Upper lobe of right lung (tissue), 1 donor: ENCODE results near the gene LRP1-AS. TPM values are rescaled to one million over a fixed set of nuclear protein-coding genes. Genes with fewer than 3 reads are reported as not detected.
A peak's percentile ranks its signal among the peaks of the same experiment; 100 is the strongest.

ENCODE experiments used
- ATAC-seq: fragments of 200-7000 bp; cut with Tn5 transposase; one replicate; pipeline ENCODE4 v1.9.1; 2020; ENCODE audit warnings: mild to moderate bottlenecking, moderate library complexity
- DNase-seq: peaks from one replicate; pipeline ENCODE4 v3.0.0-alpha.2; 2020
- H3K27ac ChIP-seq: fragments of 200-600 bp; one replicate; pipeline ENCODE4 v1.8.0; 2022
- H3K27me3 ChIP-seq: fragments of 200-600 bp; one replicate; pipeline ENCODE4 v1.8.0; 2022; ENCODE audit warnings: mild to moderate bottlenecking
- H3K36me3 ChIP-seq: fragments of 200-600 bp; one replicate; pipeline ENCODE4 v1.8.0; 2022
- H3K4me1 ChIP-seq: fragments of 200-600 bp; one replicate; pipeline ENCODE4 v1.8.0; 2022
- H3K4me3 ChIP-seq: fragments of 200-600 bp; one replicate; pipeline ENCODE4 v1.8.0; 2022; ENCODE audit warnings: mild to moderate bottlenecking
- H3K9me3 ChIP-seq: fragments of 200-600 bp; one replicate; pipeline ENCODE4 v1.8.0; 2022
- CTCF ChIP-seq: fragments of 200-600 bp; IDR thresholded peaks from one replicate; pipeline ENCODE4 v1.8.0; 2022; ENCODE audit warnings: antibody characterized with exemption
- intact Hi-C: fragments of 100-400 bp; cut with DNase I; formaldehyde crosslinking; loops from one replicate; pipeline ENCODE4 v1.11.0; 2022
- total RNA-seq: library from RNA; stranded (reverse); fragmentation: NEBNext Ultra II Directional; extraction: Animal tissue kit (Norgen Biotek cat#: 25700); gene quantifications from one replicate; pipeline ENCODE4 v1.2.1, GENCODE V29; 2021
- donor health status: DM: no; HTN: yes; CAD: no; lungs with severe emphysema.

The LRP1-AS gene
- total RNA-seq, 1 donor from 2014 or later = not detected

- Histone ChIP-seq H3K27ac (no peak overlapping the region), H3K27me3 (no peaks in the 10 kb centered on the region), H3K9me3 (no peaks in the 10 kb centered on the region), H3K4me3 (no peak overlapping the region), H3K36me3 (peaks cover 88% of the 10 kb centered on the region), H3K4me1 (no peaks in the 10 kb centered on the region)
- intact Hi-C loops = no loop called here
- no peak for TF ChIP-seq CTCF
- DNase-seq (no peak), ATAC-seq (no peak)
These were observed 46.8 kb upstream of the LRP1-AS start for GRCh38 chr12:57194253-57194652.

DNA sequence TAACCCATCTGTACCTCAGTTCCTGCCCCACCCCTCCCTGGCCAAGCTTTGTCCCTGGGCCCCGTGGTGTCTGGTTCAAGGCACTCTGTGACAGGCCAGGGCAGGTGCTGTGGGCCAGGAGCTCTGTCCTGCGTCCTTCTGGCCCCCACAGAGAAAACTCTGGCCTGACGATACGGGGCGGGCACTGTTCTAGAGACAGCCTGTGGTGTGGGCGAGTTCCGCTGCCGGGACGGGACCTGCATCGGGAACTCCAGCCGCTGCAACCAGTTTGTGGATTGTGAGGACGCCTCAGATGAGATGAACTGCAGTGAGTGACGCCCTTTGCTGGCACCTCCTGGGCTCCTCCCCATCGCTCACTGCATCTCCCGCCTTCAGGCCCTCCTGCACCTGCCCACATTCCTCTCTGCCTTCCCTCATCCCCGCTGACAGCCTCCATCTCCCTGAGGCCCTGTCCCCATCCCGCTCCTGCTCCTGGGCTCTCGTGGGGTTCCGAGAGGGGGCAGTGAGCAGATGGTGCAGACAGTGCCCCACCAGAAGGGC, 46.4 kb upstream of the LRP1-AS start:
- no peak for DNase-seq

DNA sequence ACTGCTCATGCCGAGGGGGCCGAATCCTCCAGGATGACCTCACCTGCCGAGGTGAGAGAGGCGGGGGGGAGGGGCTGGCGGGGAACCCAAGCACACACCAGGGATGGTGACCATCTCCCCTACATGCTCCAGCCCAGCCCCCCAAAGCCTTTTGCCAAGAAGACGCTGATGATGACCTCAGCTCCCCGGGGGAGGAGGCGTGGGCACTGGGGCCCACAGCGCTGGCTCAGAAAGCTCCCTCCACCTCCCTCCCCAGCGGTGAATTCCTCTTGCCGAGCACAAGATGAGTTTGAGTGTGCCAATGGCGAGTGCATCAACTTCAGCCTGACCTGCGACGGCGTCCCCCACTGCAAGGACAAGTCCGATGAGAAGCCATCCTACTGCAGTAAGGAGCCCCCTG, 45.5 kb upstream of the LRP1-AS start:
- Histone ChIP-seq H3K27ac (no peak overlapping the region), H3K9me3 (no peaks in the 10 kb centered on the region), H3K4me1 (no peaks in the 10 kb centered on the region), H3K27me3 (no peaks in the 10 kb centered on the region), H3K36me3 (peaks cover 89% of the 10 kb centered on the region), H3K4me3 (no peak overlapping the region)
- ATAC-seq (no peak), DNase-seq (no peak)
- intact Hi-C loops = no loop called here
- TF ChIP-seq CTCF = no peak

More for the DNA sequence above, 46.4 kb upstream of the LRP1-AS start:
- Histone ChIP-seq H3K4me1 (no peaks in the 10 kb centered on the region), H3K27ac (no peak overlapping the region), H3K9me3 (no peaks in the 10 kb centered on the region), H3K27me3 (no peaks in the 10 kb centered on the region), H3K36me3 (peaks cover 90% of the 10 kb centered on the region), H3K4me3 (no peak overlapping the region)
- no peak for ATAC-seq
- intact Hi-C loops = no loop called here
- no peak for TF ChIP-seq CTCF

DNA sequence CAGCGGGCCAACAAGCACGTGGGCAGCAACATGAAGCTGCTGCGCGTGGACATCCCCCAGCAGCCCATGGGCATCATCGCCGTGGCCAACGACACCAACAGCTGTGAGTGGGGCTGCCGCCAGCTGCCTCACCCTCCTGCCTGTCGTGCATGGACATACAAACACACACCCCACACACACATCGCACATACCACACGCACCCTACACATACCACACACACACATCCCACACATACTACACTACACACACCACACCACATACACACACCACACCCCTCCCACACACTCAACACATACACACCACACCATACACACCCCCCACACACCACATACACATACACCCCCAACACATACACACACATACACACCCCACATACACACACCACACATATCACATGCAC, 44.0 kb upstream of the LRP1-AS start:
- no peaks in the 10 kb centered on the region for H3K27me3 ChIP-seq
- ATAC-seq = no peak
- intact Hi-C loops = no loop called here
- H3K9me3 ChIP-seq = no peaks in the 10 kb centered on the region
- H3K4me1 ChIP-seq = no peaks in the 10 kb centered on the region
- peaks cover 89% of the 10 kb centered on the region for H3K36me3 ChIP-seq
- H3K27ac ChIP-seq = no peak overlapping the region
- H3K4me3 ChIP-seq = no peak overlapping the region
- no peak for TF ChIP-seq CTCF
- no peak for DNase-seq

- no peak for TF ChIP-seq CTCF
- intact Hi-C loops = no loop called here
- no peak for ATAC-seq
- H3K9me3 ChIP-seq = no peaks in the 10 kb centered on the region
- no peak for DNase-seq
- H3K27ac ChIP-seq = no peak overlapping the region
- peaks cover 89% of the 10 kb centered on the region for H3K36me3 ChIP-seq
- H3K4me1 ChIP-seq = no peaks in the 10 kb centered on the region
- no peak overlapping the region for H3K4me3 ChIP-seq
- H3K27me3 ChIP-seq = no peaks in the 10 kb centered on the region
These were observed 43.4 kb upstream of the LRP1-AS start for GRCh38 chr12:57190821-57191220.

DNA sequence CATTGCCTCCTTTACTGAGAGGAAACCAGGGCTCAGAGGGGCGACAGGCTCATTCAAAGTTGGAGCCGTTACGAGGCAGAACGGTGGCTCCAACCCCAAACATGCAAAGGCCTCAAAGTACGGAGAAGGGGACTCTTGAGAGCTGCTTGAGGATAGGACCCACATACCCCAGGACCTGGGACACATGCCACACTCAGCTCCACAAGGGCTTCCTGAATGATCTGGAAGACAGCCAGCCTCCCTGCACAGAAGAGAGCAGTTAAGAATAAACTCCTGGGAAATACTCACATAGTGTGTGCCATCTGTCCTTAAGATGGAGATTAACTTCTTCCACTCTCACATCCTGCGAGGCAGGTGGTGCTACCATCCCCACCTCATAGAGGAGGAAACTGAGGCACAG, 42.6 kb upstream of the LRP1-AS start:
- DNase-seq (no peak), ATAC-seq (peak; percentile 51)
- no peaks in the 10 kb centered on the region for H3K9me3 ChIP-seq
- H3K27ac ChIP-seq = no peak overlapping the region
- H3K4me1 ChIP-seq = no peaks in the 10 kb centered on the region
- no peak for TF ChIP-seq CTCF
- intact Hi-C loops = no loop called here
- peaks cover 88% of the 10 kb centered on the region for H3K36me3 ChIP-seq
- H3K27me3 ChIP-seq = no peaks in the 10 kb centered on the region
- no peak overlapping the region for H3K4me3 ChIP-seq
